ENCODE results near the gene CFAP157. TPM values are rescaled to one million over a fixed set of nuclear protein-coding genes. Genes with fewer than 3 reads are reported as not detected.

The CFAP157 gene
- under 0.01 TPM in 1 of 2 replicates, not detected in the other for total RNA-seq (ENCODE audit: low replicate concordance)

DNA sequence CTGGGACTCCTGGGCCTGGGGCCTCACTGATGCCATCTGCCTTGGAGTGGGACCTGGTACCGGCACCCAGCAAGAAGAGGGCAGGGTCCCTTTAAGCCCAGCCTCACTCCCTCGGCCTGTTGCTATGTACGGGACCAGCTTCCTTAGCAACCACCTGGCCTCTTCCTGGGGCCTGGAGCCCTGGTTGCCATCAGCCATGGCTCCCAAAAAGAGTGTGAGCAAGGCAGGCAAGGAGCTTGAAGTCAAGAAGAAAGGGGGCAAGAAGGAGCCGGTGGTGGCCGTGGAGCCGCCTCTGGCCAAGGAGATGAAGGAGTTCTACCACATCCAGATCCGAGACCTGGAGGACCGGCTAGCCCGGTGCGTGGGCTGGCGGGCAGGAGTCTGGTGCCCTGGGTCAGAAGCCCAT, at the start of gene CFAP157:
TSS of gene CFAP157 (plus strand) at position 153 of the 406 bp plus-strand sequence. CDS start at position 197, 44 bp downstream.

DNA sequence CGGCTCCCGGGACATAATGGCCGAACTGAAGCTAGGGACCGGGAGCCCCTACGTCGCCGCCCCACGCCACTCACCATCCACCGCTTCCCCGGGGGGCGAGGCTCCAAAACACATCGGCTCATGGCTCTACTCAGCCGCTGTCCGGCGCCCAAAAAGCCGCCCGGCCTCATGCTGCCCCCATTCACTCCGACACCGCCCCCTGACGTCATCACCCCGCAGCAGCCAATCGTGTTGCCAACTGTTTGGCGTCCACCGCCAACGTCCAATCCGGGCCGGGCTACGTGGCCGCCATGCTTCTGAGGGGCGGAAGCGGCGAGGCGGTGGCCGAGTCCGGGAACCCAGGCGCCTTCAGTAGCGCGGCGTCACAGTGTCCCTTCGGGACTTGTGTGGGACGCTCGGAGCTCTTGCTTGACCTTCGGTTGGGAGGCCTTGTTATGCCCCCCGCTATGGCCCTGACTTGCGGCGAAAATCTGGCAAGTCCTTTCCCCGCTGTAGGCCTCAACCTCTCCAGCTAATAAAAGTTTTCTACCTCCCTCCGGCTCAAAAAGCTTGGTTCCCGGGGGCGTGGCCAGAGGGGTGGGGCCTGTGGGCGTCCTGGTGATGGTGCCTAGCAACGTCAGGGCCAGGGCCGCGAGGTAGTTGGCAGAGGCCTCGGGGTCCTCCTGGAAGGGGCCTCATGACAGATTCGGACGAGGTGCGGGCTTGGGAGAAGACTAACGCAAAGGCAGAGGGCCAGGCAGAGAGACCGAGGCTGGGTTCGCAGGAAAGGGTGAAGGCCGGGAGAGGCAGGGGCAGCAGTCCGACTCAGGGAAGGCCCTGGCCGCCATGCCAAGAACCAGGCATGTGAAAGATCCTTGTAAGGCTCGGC, 8.9 kb downstream of the CFAP157 start, which contains the start of the genes PTRH1 and TTC16:
TSS of gene PTRH1 (minus strand) at position 194 of the 868 bp plus-strand sequence. CDS start at position 170, 24 bp downstream.
TSS of gene TTC16 (plus strand) at position 610 of the 868 bp plus-strand sequence. CDS start at position 677, 67 bp downstream.

DNA sequence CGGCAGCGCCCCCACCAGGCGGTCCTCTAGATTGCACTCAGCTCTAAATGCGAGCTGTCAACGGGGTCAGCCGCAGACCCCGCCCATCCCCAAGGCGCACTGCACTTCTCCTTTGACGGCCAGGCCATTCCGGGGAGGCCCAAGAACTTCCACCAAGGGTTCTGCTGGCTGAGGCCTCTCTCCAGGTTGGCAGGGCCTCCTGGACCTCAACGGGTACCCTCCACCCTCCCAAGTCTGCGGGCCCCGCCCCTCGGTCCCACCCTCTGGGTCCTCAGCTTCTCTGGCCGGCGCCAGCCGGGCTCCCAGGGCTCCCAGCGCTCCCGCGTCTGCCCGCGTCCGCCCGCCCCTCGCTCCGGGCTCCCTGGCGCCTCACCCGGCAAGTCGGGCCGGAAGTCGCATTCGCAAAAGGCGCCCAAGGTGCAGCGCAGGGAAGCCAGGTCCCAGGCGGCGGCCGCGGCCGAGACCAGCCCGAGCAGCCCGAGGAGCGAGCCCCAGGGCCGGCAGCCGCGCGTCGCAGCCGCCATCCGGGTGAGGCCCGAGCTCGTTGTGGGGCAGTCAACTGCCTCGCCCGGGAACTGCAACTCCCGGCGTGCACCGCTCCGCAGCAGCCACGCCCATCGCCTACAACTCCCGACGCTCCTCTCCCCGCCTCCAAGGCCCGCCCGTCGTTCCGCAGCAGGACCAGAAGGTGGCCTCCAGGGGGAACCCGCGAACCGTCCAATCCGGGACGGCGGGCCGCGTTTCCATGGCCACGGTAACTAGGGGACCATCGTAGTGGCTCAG, 28.1 kb downstream of the CFAP157 start, which contains the start of gene TOR2A:
TSS of gene TOR2A (minus strand) at position 548 of the 783 bp plus-strand sequence. CDS start at position 524, 24 bp downstream.

Other genes with a start within 250 kb of the CFAP157 start
- 10.8 and 22.6 TPM in 2 replicates for gene STXBP1, start 94.7 kb upstream of the CFAP157 start, total RNA-seq (ENCODE audit: low replicate concordance)
- gene PTRH1, start 8.7 kb downstream of the CFAP157 start, total RNA-seq (ENCODE audit: low replicate concordance): 13.7 and 41.3 TPM in 2 replicates
- under 0.01 TPM in 1 of 2 replicates, not detected in the other for gene TTC16, start 9.1 kb downstream of the CFAP157 start, total RNA-seq (ENCODE audit: low replicate concordance)
- gene TOR2A, start 28.3 kb downstream of the CFAP157 start, total RNA-seq (ENCODE audit: low replicate concordance): 2.0 and 2.8 TPM in 2 replicates
- 0.08 and 0.94 TPM in 2 replicates for gene SH2D3C, start 71.7 kb downstream of the CFAP157 start, total RNA-seq (ENCODE audit: low replicate concordance)
- 41.5 and 66.2 TPM in 2 replicates for gene CDK9, start 79.0 kb downstream of the CFAP157 start, total RNA-seq (ENCODE audit: low replicate concordance)
- gene FPGS, start 95.9 kb downstream of the CFAP157 start, total RNA-seq (ENCODE audit: low replicate concordance): 82.5 and 90.2 TPM in 2 replicates
- 10.4 and 33.5 TPM in 2 replicates for gene ENG, start 147.7 kb downstream of the CFAP157 start, total RNA-seq (ENCODE audit: low replicate concordance)
- 53.7 and 86.7 TPM in 2 replicates for gene AK1, start 170.7 kb downstream of the CFAP157 start, total RNA-seq (ENCODE audit: low replicate concordance)
- gene ST6GALNAC6, start 192.6 kb downstream of the CFAP157 start, total RNA-seq (ENCODE audit: low replicate concordance): 32.0 and 79.7 TPM in 2 replicates
- 22.9 and 44.7 TPM in 2 replicates for gene ST6GALNAC4, start 210.1 kb downstream of the CFAP157 start, total RNA-seq (ENCODE audit: low replicate concordance)
- gene PIP5KL1, start 223.8 kb downstream of the CFAP157 start, total RNA-seq (ENCODE audit: low replicate concordance): 0.45 and 0.94 TPM in 2 replicates
- 7.1 and 8.6 TPM in 2 replicates for gene DPM2, start 230.9 kb downstream of the CFAP157 start, total RNA-seq (ENCODE audit: low replicate concordance)

All from smooth muscle cell of the coronary artery (primary cell).